Bone marrow (tissue), 2 donors: ENCODE data around the gene WDR83.
"Not testable (repeated sequence)": the region's sequence is repeated elsewhere in the genome, so short reads cannot be mapped to it uniquely, and the experiment has no call there.

ENCODE experiments used
- DNase-seq, 2 donors: peaks; one replicate each; lab custom pipeline; 2025; lab: John Stamatoyannopoulos, UW

Gene WDR83, protein sequence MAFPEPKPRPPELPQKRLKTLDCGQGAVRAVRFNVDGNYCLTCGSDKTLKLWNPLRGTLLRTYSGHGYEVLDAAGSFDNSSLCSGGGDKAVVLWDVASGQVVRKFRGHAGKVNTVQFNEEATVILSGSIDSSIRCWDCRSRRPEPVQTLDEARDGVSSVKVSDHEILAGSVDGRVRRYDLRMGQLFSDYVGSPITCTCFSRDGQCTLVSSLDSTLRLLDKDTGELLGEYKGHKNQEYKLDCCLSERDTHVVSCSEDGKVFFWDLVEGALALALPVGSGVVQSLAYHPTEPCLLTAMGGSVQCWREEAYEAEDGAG

DNA sequence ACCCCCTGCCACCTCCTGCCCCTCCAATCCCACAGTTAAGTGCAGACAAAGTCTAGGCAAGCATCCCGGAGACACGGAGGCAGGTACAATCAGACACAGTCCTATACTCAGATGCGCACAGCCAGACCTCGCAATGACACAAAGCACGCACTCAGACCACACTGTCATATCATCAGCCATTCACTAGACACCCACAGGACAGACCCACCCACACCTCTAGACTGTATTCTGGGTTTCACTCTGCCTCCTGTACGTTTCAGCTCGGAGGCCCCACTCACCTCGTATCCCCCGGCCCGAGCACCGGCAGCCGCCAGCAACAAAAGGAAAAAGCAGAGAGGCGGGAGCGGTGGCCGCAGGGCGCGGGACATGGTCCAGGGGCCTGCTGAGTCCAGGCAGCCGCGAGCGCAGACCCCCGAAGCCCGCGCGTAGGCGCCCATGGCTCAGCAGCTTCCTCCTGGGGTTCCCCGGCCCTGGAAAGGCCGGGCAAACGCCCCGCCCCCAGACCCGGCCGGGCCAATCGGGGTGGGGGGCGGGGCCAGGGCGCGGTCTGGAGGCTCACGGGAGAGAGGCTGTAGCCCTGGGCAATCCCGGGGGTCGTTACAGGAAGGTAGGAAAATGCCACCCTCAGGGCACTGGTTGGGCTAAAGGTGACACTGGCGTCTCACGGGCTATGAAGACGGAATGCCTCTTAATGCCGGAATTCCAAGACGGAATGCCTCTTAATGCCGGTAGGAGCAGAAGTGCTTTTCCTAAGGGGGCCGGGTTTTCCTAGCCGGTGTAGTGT is at the start of gene WDR83, which contains the start of gene MAN2B1:
Gene WDR83 (plus strand): TSS at position 543 of the 784 bp plus-strand sequence. CDS start 2,984 bp downstream, outside the sequence.
Gene MAN2B1 (minus strand): TSS at position 478 of the 784 bp plus-strand sequence. CDS start 41 bp downstream, at position 437.
- peak; percentile 22 to 40 for DNase-seq

DNA sequence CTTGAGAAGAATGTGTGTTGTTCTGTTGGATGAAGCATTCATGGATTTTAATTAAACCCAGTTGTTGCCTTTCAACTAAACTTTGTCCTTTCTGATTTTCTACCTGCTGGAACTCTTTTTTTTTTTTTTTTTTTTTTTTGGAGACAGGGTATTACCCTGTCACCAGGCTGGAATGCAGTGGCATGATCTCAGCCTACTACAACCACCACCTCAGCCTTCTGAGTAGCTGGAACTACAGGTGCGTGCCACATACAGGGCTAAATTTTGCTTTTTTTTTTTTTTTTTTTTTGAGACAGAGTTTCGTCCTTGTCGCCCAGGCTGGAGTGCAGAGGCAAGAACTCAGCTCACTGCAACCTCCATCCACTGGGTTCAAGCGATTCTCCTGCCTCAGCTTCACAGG is 49.0 kb upstream of the WDR83 start:
- DNase-seq = no peak

DNA sequence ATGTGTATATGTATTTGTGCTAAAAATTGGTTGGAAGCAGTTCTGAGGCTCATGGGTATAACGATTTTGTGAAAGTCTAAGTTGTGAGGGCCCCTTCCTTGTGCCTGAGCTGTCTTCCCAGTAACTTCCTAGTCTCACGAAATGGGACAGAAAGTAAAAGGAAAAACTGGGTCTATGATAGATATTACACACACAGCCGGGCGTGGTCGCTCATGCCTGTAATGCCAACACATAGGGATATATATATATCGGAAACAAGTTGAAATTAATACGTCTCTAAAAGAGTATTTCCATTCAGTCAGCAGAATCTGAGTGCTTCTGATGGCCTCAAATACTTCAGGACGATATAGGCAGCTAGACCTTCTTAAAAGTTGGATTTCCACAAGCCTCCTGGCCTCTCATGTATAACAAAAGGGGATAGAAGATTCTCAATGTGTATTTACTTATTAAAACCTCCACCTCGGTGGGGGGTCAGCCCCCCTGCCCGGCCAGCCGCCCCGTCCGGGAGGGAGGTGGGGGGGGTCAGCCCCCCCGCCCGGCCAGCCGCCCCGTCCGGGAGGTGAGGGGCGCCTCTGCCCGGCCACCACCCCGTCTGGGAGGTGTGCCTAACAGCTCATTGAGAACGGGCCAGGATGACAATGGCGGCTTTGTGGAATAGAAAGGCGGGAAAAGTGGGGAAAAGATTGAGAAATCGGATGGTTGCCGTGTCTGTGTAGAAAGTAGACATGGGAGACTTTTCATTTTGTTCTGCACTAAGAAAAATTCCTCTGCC is 45.2 kb upstream of the WDR83 start:
- DNase-seq = not testable (repeated sequence)

DNA sequence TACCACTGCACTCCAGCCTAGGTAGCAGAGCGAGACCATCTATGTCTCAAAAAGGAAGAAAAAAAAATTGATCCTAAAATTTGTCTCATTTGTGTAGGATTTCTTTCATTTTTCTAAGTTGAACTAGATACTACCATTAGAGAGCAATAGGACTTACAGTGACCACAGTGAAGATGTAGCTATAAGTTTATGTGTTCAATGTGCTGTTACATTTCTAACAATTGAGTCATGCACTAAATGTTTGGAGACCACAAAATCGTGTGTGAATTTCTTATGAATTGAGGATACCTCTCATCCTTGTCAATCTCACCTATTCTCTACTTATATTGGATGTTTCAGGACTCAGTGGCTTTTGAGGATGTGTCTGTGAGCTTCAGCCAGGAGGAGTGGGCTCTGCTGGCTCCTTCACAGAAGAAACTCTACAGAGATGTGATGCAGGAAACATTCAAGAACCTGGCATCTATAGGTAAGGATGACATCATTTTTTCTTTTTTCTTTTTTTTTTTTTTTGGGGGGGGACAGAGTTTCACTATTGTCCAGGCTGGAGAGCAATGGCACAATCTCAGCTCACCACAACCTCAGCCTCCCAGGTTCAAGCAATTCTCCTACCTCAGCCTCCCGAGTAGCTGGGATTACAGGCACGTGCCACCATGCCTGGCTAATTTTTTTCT is 43.1 kb upstream of the WDR83 start:
- DNase-seq = no peak

DNA sequence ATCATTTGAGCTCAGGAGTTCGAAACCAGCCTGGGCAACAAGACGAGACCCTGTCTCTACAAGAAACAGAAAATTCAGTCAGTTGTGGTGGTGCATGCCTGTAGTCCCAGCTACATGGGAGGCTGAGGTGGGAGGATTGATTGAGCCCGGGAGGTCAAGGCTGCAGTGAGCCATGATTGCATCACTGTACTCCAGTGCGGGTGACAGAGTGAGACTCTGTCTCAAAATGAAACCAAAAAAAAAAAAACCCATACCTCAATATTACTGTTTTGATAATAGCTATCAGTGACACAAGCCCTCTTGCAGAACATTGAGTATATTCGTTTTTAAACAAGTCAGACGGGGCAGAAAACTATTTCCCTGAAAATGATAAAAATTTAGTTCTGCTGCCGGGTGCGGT is 39.6 kb upstream of the WDR83 start:
- DNase-seq = no peak

DNA sequence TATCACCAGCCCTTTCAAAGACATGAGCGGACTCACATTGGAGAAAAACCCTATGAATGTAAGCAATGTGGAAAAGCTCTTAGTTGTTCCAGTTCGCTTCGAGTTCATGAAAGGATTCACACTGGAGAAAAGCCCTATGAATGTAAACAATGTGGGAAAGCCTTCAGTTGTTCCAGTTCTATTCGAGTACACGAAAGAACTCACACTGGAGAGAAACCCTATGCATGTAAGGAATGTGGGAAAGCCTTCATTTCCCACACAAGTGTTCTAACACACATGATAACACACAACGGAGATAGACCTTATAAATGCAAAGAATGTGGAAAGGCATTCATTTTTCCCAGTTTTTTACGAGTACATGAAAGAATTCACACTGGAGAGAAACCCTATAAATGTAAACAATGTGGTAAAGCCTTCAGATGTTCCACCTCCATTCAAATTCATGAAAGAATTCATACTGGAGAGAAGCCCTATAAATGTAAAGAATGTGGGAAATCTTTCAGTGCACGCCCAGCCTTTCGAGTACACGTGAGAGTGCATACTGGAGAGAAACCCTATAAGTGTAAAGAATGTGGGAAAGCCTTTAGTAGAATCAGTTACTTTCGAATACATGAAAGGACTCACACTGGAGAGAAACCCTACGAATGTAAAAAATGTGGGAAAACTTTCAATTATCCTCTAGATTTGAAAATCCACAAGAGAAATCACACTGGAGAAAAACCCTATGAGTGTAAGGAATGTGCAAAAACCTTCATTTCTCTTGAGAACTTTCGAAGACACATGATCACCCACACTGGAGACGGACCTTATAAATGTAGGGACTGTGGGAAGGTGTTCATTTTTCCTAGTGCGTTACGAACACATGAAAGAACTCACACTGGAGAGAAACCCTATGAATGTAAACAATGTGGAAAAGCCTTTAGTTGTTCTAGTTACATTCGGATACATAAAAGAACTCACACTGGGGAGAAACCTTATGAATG is 38.3 kb upstream of the WDR83 start:
- no peak for DNase-seq

DNA sequence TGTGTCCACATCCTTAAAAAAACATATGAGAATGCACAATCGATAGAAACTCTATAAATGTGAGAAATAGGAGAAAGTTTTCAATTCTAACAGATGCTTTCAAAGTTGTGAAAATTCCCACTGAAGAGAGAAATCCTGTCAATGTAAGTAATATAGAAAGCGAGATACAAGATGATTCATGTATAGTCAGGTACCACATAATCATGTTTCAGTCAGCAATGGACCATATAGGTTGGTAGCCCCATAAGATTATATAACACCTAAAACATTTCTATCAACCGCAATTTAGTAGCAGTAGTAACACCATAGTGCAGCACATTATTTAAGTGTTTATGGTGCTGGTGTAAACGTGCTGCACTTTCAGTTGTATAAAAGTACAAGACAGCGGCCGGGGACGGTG is 37.4 kb upstream of the WDR83 start:
- no peak for DNase-seq

DNA sequence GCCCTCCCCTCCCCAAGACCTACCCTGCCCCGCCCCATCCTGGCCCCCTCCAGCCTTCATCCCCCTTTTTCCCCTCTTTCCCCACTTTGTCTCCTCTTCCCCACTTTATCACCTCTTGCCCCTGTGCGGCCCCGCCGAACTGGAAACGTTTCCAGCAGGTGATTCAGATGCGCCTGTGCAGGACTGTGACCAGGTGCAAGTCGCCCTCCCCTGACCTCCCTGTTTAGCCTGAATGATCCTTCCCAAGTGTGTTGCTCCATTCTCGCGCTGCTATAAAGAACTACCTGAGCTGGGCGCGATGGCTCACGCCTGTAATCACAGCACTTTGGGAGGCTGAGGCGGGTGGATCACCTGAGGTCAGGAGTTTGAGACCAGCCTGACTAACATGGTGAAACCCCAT is 30.0 kb upstream of the WDR83 start:
- DNase-seq = no peak

DNA sequence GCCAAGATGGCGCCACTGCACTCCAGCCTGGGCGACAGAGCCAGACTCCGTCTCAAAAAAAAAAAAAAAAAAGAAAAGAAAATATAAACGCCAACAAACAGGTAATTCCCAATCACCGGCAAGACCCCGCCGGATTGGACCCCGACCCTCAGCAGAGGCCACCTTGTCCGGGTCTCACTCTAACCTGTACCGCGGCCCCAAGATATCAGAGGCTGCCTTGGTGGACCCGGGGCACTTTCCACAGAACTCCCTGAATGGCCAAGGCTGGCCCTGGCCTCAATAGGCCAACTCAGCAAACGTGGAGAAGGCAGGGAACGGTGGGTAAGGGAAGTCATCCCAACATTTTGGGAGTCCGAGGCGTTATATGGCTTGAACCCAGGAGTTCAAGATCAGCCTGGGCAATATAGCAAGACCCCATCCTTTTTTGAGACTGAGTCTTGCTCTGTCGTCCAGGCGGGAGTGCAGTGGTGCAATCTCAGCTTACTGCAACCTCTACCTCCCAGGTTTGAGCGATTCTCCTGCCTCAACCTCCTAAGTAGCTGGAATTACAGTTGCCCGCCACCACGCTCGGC is 27.9 kb upstream of the WDR83 start:
- no peak for DNase-seq

DNA sequence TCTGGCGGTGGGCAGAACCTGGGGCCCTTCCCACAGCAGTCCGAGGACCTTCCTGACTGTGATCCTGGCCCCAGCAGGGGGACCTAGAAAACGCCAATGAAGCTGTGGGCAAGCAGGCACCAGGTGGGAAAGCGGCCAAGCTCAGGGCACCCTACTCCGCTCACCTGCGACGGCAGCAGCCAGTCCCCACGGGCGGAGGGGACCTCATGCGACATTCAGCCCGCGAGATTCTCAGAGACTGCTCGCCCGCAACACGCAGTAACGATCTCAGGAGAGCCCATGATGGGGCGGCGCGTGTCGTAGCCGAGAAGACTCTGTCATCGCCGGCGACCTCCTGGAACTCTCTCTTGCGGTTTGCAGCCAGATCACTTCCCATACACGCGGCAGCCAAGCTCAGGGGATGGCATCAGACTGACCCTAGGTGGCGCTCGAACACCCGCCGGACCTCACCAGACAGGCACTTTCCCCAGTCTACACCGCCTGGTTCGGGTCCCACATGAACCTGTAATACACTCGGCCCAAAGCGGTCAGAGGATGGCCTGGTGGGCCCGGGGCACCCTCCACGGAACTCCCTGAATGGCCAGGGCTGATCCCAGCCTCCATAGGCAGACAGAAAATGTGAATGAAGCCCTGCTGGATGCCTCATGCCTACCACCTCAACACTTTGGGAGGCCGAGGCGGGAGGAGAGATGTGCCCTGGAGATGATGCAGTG is 26.6 kb upstream of the WDR83 start:
- peak; percentile 61 to 92 for DNase-seq

DNA sequence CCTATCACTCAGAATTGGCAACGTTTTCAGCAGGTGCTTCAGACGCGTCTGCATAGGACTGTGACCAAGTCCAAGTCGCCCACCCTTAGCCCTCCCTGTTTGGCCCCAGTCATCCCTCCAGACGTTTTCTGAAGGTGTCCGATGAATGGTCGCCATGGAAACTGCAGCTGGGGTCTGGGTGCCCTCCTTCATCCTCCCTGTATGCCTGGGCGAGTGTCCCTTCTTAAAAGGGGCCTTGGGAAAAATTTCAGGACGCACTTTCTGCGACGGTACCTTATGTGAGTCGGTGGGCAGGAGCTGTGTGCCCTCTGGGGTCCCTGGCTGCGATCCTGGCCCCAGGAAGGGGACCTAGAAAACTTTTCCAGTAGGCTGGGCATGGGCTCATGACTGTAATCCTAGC is 25.2 kb upstream of the WDR83 start:
- DNase-seq = no peak

DNA sequence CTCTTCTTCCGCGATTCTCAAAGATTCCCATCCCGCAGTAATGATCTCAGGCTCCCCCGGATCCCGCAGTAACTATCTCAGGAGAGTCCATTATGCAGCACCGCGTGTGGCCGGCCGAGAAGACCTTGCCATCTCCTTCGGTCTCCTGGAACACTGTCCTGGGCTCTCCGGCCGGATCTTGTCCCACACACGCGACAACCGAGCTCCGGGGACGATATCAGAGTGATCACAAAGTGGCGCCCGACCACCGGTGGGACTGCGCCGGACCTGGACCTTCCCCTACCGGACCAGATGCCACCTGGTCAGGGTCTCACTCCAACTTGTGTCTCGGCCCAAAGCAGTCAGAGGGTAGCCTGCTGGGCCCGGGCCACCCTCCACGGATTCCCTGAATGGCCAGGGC is 24.1 kb upstream of the WDR83 start:
- no peak for DNase-seq

DNA sequence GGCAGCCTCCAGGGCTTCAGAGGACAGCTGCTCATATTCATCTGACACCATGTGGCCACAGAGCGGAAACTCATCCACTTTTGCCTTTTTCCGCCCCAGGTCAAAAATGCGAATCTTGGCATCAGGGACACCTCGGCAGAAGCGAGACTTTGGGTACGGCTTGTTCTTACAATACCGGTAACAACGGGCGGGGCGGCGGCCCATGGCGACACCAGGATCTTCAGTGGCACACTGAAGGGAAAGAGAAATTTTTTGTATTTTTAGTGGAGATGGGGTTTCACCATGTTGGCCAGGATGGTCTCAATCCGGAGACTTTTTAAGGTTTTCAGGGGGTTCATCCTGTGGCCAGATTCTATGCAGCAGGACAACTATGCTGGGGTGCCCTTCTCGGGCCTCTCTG is 22.9 kb upstream of the WDR83 start:
- not testable (repeated sequence) for DNase-seq

DNA sequence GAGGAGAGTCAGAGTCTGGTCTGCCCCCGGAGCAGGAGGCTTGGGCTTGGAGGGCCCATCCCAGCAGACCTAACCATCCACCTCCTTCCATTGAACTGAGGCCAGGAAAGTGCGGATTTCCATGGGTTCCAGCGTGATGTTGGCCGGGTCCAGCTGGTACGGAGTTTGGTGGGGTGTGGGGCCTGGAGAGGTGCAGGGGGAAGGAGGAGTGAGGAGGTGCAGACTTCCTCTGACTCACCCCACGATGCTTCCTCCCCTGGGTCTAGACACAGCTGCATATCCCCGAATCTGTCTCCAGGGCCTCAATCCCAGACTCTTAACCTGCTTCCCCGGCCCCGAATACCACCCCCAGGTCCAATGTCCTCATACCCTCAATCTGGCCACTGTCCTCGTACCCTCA is 20.1 kb upstream of the WDR83 start:
- no peak for DNase-seq

DNA sequence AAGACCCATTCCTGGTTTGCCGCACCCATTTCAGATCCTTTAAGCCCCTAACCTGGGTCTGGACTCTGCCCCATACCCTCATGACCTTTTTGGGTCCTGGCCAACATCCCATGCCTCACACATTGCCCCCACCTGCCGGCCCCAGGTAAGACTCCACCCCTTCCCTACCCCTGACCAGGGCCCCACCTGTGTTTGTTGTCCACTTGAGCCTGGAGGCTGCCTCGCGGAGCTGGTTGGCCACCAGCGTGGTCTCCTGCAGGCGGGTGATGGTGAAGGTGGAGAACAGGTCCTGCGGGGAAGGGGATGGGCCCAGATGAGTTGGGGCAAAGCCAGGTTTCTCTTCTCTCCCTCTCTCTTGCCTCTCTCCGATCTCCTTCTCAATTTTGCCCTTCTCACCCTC is 19.6 kb upstream of the WDR83 start:
- no peak for DNase-seq

DNA sequence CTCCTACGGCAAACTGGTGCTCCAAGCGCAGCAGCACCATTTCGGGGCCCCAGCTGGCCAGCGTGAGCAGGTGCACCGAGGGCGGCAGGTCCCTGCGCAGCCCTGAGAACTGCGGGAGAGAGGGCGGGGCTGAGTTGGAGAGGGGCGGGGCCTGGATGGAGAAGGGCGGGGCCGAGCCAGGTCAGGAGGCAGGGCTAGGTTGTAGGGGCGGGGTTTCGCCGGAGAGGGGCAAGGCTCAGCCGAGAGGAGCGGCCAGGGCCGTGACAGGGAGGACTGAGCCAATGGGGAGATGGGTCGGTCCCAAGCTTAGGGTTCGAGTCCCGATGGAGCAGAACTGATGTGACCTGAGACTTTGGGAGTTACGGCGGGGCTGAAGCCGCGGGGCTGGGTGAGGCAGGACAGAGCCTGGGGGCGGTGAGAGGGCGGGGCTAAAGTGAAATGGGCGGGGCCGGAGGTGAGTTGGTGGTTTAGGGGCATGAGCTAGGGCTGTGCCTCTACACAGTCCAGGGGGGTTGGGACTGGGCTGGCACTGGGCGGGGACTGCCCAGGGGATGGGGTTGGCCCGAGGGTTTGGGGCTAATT is 19.0 kb upstream of the WDR83 start:
- DNase-seq = no peak

DNA sequence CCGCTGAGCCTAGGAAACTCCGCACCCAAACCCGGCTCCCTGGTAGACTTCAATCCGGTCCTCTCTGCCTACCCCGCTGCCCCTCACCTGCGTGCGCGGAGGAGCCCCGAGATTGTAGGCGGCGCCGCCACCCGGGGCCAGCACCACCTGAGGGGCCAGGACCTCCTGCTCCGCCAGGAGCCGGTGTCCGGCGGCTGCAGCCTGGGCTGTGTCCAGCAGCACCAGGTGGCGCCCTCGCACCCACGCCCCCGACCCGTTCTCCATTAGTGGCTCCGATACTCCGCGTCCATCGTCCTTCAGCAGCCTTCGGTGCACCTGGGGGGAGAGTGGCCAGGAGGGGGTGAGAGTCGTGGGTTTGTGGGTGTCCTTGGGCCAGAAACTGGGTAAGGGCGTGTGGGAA is 18.5 kb upstream of the WDR83 start:
- no peak for DNase-seq

DNA sequence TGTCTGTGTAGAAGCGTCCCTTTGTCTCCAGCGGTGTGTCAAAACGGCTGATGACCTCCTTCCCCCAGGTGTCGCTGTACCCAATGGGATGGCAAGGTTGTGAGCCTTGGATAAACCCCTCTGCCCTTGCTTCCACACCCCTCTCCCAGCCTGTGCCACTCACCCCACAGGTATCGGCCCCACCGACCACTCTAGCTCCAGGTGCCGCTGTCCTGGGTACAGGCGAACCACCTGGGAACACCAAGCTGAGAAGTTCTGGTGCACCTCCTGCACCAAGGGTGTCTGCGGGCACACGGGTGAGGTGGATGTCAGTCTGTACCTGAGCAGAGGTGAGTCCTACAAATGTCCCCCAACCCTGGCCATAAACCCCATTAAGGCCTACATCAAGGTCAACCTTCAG is 16.7 kb upstream of the WDR83 start:
- DNase-seq = no peak

DNA sequence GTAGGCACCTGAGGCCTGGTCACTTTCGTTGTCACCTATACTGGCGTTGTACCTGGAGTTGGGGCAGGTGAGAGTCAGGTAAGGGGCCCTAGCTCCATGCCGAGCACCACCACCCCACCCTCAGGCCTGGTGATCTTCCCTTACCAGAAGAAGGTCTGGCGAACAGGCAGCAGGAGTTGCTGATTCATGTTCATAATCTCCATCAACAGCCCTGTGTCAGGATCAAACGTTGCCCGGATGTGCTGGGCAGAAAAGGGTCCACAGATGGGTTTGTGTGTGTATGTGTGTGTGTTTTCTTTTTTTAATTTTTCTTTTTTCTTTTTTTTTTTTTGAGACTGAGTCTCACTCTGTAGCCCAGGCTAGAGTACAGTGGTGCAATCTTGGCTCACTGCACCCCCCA is 14.4 kb upstream of the WDR83 start:
- DNase-seq = no peak
